GM19025 (cell line): ENCODE measurements around the gene TBC1D22A.

ENCODE experiments used
- ATAC-seq: cut with Tn5 transposase; IDR thresholded peaks from one replicate; pipeline ENCODE4 v1.9.1; 2021; ENCODE audit warnings: mild to moderate bottlenecking, low read depth, moderate library complexity; ENCODE audit not compliant: unreplicated experiment

TBC1D22A gene

DNA sequence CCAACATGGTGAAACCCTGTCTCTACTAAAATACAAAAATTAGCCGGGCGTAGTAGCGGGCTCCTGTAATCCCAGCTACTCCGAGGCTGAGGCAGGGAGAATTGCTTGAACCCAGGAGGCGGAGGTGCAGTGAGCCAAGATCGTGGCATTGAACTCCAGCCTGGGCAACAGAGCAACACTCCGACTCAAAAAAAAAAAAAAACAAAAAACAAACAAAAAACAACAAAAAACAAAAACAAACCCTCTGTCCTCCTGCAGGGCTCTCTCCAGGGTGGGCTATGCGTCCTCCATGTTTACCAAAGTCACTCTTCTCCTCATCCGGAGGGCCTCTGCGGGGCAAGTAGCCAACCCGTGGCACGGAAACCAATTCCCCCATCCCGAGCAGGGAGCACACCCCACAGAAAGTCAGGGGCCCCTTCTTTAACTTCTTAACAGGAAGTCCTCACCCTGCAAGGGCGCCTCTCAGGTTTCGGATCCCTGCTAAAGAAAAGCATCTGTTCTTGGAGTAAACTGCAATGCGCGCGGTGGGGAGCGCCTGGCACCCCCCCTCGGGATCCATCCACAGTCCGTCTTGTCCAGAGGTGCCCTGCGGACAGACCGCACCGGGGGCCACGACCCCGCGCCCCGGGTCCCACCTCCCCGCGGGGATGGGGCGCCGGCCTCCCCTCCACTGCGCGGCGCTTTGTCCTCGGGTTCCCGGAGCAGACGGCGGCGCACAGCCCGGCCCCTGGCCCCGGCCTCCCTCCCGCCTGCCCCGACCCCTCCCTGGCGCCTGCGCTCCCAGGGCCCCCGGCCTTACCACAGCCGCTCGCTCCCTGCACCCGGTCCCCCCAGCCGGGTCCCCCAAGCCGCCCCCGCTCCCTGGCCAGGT, 25.1 kb upstream of the TBC1D22A start:
- ATAC-seq, result peak; percentile 35

DNA sequence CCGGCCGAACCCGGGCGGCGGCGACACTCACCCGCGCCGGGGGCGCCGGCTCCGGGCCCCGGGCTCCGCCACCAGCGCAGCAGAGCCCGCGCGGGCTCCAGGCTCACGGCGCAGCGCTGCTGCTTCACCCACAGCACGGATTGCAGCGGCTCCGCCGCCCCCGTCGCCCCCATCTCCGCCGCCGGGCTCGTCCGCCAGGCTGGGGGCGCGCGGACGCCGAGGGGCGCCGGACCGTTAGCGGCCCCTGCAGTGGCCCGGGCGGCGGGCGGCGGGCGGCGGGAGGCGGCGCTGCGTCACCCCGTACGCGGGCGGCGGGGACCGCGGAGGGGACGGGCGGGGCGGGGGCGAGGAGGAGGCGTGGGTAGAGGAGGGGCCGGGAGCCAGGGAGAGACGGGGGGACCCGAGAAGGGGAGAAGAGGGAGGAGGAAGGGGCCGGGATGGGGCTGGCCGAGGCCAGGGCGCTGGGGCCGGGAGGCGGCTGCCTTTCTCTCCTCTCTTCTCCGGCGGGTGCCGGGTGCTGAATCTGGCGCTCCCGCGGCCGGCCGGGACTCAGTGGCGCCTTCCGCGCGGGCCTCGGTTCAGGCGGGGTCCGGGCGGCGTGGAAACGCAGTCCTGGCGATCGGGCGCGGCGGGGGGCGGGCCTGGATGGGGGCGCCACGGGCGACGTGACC, 24.3 kb upstream of the TBC1D22A start, which contains the start of gene CERK:
Gene CERK, minus strand, starts transcription at position 277 of the 671 bp plus-strand sequence. Its CDS starts 104 bp downstream, at position 173.
- peak; percentile 47 for ATAC-seq

DNA sequence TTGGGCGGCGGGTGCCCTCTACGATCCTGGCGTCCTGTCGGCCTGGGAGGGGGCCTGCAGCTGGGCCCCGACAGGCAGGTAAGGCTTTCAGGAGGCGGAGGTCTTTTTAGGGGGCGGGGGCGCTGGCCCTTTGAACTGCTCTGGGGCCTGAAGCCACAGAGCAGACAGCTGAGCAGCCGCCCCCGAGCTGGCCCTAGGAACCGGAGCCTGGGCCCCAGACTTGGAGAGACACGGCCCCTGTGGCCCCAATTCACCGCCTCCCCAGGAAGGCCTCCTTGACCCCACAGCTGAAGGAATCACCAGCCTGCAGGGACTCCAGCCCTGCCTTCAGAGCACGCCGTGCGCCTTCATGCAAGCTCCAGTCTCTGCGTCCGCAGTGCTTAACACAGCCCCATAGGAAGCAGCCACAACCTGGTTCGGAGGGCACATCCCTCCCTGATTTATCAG, 23.8 kb upstream of the TBC1D22A start:
- no peak for ATAC-seq

DNA sequence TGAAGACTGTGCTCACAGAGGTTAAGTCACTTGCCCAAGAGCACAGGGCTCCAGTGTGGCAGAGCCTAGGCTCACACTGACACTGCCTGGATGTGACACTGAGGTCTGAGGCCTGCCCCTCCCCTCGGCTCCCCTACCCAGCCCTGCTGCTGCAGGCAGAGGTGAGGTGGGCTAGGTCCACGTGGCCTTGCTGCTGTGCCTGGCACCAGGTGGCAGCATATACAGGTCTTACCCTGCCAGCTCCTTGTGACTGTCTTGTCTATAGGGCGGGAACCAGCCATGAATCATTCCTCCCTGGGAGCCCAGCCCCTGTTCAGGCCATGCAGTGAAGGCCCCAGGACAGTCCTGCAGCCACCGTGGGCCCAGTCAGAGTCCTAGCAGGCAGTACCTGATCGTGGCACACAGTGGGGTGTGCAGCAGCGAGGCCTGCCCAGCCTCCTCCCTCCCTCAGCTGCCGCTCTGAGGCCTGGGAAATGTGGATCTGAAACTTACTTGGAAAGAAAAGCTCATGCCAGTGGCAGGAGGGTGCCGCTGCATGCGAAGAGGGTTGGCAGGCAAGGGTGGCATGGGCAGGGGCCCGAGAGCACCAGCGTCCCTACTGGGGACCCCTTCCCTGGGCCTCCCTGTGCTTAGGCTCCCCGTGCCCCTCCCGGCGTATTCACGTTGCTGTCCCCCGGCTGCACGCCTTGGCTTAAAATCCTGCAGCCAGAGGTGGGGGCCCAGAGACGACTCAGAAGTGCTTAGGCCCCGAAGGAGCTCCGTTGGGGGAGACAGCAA, 23.2 kb upstream of the TBC1D22A start:
- ATAC-seq, result no peak

DNA sequence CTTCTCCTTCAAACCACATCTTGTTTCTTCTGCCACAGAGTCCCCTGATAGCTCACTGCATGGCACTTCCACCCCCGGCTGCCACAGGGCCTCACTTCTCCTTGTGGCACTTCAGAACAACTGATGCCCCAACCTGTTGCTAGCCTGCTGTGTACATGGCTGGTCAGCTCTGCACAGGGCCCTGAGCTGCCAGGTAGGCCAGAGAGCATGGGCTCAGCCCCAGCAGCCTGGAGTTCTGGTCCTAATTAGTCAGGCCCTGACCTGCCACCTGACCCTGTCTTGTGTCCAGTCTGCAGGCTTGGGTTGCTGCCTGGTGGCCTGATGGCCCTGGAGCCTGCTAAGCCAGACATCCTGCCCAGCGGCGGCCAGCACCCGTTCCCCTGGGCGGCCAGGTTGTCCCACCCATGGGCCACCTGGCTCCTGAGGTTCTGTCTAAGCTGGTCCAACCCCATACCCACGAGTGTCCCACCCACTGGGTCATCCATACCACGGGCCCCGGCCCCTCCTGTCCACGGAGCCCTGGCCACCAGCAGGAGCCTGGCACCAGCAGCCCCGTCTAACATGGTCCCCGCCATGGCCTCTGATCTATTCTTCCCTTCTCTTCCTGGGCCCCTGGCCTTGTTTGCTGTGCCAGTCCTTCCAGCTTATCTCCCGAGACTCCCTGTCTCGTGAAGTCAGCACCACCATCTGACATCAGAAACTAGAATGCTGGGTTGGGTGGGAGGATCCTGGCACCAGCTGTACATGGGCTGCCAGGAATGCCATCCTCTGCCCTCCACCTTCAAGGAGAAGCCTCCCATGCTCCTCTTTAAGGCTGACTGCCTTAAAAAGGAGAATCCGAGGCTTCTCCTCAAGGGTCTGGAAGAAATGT, 21.3 kb upstream of the TBC1D22A start:
- no peak for ATAC-seq

DNA sequence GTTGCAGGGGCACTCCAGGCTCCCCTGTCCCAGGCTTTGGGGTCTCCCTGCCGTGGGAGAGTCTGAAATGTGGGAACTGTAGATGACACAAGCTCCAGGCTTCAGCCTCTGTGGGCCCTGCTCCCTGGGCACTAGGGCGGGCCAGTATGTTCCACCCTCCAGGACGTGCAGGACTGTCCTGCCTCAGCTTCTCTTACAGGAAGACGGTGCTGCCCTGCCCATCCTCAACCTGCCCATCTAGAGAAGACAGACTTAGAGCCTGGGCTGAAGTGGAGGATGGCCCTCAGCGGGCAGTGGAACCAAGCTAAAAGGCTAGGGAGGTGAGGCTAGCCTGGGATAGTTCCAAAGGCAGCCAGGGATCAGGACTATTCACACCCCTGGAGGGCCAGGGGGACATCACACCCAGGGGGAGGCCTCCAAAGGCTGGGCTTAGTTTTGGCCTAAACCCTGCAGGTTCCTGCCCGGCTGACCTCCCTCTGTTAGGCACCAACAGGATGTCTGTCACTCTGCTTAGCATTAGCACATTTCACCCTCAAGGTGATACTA, 20.4 kb upstream of the TBC1D22A start:
- ATAC-seq, result no peak

DNA sequence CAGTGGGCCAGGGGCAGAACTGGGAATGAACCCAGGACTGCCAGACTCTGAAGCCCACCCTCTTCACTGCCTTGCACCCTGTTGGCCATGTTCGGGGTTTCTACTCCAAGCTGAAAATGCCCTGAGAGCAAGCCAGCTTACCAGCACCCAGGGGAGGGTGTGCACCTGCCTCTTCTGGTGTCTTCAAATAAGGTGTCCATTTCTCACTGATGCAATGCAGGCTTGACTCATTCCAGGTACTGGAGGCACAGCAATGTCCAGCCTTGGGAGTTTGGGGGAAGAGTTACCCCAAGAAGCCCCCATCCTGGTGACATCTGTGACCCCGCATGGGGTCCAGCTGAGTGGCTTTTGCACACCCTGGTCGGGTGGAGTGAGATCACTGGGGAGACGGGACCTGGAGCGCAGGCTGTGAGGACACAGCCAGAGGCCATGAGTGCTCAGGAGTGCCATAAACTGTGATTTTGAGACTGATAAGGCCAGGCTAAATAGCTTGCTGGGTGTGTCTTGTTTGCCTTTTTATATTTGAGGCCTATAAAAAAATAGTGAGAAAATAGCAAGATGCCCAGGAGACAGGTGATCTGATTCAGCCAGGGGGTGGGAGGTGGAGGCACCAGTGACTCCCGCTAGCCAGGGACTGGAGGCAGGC, 19.8 kb upstream of the TBC1D22A start:
- no peak for ATAC-seq

DNA sequence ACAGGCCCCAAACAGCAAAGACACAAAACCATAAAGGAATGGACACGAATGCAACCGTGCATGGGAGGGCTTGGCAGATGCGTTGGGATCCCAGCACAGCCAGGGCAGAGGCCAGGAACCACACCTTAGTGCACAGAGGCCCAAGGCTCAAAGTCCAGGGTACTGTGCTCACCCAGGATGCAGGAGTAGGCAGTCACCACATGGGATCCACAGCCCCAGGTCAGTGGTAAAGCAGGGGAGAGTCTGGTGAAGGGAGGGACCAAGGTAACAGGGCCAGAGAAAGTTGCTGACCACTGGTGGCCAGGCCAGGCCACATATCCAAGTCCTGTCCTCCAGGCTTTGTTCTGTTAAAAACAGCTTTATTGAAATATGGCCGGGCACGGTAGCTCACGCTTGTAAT, 17.9 kb upstream of the TBC1D22A start:
- ATAC-seq, result no peak

DNA sequence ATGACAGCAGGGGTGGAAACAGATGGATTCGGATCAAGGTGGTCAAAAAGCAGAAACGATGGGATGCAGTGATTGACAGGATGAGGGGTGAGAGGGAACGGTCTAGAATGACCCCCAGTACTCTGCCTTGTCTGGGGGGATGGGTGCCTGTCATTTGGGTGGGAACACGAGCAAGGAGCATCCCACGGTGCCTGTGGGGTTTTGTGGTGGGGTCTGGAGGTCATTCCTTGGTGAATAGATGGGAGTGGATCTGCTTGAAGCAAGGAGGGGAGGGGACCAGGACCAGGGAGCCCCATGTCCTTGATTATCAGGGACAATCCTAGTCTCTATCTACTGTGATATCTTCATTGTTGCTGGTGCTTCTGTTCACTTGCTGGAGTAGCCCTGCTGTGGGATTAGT, 16.3 kb upstream of the TBC1D22A start:
- no peak for ATAC-seq

DNA sequence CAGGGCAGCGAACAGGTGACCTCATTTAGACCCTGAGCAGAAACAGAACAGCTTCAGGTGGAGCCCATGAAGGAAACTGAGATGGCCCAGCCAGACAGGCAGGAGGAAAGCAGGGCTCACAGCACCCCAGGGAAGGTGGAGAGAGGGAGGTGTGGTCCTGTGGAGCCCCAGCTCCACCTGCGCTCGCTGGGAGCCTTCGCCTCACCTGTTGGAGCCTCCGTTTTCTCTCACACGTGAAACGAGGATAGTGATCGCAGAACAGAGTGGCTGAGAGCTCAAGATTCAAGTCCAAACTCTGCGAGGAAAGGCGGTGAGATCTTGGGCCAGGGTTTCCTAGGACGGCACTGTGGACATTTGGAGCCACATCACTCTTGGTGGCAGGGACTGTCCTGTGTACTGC, 15.8 kb upstream of the TBC1D22A start:
- ATAC-seq, result no peak

DNA sequence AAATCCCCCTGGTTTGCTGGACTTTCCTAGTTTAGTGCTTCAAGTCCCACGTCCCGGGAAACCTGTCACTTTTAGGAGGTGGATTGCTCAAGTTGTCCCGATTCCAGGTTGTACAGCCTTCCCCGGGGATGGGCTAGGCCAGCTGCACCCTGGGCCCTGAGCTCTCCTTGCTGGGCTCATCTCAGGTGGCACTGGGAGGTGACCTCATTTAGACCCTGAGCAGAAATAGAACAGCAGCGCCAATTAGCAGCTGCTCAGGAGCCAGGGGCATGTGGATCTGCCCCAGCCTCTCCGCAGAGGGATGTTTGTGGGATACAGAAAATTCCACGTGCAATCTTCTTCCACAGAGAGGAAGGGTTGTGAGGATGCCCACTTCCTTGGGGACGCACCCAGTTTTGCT, 14.8 kb upstream of the TBC1D22A start:
- ATAC-seq, result no peak

DNA sequence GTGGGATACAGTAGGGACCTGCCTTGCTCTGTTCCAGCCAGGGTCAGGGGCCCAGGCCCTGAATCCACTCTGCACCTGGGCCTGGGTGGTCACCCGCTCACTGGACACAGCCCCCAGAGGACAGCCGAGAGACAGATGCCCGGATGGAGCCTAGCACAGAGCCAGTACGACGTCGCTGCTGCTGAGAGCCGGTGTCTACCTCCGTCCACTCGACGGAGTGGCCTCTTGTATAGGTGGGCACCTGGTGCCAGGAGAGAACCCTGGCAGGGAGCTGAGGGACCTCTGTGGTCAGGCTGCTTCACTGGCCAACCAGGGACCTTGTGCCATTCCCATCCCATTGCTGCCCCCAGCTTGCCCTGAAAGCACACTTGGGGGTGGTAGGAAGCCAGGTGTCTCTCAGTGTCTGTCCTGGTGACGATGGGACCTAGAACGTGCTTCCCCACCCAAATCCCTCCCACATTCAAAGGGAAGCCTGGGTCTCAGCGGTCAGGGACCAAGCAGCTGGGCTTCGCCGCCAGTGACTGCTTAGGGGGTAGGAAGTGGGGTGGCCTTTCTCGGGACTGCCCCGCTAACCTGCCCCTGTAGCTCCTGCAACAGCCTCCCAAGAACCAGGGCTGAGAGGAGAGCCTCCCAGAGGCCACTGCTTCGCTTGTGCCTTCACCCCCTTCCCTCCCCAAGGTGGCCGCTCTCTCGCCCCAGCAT, 14.1 kb upstream of the TBC1D22A start:
- no peak for ATAC-seq

DNA sequence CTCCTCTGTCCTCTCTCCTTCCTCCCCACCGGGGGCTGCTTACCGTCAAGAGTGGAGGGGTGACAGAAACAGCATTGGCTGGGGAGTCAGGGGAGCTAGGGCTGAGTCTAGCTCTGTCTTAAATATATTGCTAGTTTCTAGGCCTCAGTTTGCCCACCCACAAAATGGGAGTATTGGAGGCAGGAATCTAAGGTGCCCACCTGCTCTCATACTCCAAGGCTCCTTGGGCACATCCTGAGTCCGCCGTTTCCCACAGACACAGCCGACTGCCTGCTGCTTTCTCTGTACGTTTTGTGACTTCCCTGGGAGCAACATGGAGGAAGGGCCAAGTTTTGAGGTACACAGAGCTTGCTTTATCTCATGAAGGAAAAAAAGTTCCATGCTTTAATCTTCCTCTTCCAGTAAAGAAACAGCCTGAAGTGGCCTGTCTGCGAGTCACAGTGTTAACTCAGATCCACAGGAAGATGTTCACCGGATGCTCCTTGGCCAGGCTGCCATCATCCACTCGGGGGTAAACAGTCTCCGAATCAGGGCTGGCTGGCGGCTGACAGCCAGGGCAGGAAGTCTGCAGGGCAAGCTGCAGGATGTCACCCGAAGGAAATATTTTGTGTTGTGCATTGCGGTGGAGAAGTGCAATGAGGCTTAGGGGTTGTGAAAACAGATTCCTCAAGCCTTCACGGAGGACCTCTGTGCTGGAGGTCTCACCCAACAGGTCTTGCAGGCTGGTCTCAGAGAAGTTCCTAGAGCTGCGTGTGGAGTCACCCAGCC, 13.4 kb upstream of the TBC1D22A start:
- no peak for ATAC-seq

DNA sequence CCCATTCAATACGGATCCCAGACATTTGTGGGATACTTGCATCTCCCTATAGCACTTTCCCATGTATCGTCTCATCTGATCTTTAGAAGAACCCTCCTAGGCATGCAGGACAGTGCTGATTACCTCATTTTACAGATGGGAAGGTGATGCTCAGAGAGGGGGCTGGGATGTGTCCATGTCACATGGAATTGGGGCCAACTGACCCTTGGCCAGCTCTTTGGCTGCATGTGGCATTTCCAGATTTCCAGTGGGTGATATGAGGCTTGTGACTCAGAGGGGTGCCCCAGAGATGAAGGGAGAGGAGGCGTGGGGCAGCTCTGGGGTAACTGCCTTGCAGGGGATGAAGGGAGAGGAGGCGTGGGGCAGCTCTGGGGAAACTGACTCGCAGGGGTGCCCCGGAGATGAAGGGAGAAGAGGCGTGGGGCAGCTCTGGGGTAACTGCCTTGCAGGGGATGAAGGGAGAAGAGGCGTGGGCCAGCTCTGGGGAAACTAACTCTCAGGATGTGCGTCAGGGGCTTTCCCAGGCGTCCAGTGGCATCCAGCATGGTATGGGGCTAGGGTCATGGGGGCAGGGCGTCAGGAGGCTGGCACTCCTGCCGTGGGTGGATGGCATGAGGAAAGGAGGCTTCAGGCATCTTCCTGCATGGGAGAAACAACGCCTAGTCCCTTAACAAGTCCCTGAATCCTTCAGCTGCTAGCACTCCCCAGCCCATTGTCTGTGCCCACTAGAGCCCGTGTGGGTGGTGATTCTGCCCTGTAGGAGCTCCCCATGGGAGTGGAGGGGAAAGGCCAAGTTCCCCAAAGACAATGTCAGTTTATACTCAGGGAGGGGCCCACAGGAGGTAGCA, 12.5 kb upstream of the TBC1D22A start:
- no peak for ATAC-seq

DNA sequence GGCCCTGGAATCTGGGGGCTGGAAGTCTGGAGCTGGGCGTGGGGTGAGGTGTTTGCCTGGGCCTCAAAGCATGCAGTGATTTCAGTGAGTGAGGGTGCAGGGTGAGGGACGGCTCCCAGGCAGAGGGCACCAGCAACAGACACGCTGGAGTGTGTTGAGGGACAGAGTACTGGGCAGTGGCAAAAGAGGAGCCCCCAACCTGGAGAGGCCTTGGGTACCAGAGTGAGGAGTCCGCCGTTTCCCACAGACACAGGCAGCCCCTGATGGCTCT, 12.0 kb upstream of the TBC1D22A start:
- ATAC-seq, result no peak

DNA sequence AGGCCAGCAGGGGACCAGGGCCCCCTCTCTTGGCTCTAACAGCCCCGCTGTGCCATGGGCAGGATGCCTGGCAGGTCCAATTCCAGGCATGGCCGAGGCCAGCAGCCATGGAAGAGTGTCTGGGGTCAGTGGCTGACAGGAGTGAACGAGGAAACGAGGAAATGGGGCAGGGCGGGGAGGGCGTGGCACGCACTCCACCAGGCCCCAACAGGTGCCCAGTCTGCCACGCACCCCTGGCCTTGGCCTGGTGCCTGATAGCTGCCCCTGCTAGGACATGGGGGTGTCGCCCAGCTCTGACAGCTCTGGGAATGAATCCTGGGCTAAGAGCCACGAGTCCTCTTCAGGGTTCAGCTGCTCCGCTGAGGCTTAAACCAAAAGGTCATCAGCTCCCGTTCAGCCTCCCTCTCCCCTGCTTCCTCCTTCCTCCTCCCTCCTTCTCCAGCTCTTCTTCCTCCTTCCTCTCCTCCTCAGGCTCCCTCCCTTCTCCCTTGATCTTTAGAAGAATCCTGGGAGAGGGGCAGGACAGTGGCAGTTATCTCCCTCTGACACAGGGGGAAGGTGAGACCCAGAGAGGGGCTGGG, 11.5 kb upstream of the TBC1D22A start:
- no peak for ATAC-seq
